Pancreas (tissue), 10 donors: ENCODE data around the gene ADAT3. TPM values are rescaled to one million over a fixed set of nuclear protein-coding genes. Genes with fewer than 3 reads are reported as not detected.

ENCODE experiments used
- ATAC-seq, 4 donors: fragments of 200-7000 bp; cut with Tn5 transposase; one replicate each; pipeline versions ENCODE4 v1.8.0 to v1.9.1; 2020; ENCODE audit warnings: mild to moderate bottlenecking in 4 of 4, moderate library complexity in 4 of 4
- DNase-seq, 6 donors: peaks; one replicate each; pipeline ENCODE4 v3.0.0-alpha.2; 2020
- FAIRE-seq: peaks from 2 replicates; lab custom pipeline; 2012; peaks lifted over from hg19 to GRCh38; lab: Jason Lieb, UNC
- H3K27ac ChIP-seq, 4 donors: fragments of 200-600 bp; sonication (generic); 1 replicate in 3 of 4; 2 replicates in 1 of 4; pipeline versions ENCODE4 v1.5.0 to v1.8.0; 2020
- H3K27me3 ChIP-seq, 4 donors: fragments of 200-600 bp; one replicate each; pipeline ENCODE4 v1.8.0; 2021
- H3K36me3 ChIP-seq, 3 donors: fragments of 200-600 bp; sonication (generic) in 1 of 3; one replicate each; pipeline versions ENCODE4 v1.5.0 to v1.8.0; 2020 to 2021
- H3K4me1 ChIP-seq, 3 donors: fragments of 200-600 bp; one replicate each; pipeline ENCODE4 v1.8.0; 2021
- H3K4me3 ChIP-seq, 4 donors: fragments of 200-600 bp; sonication (generic) in 2 of 4; one replicate each; pipeline versions ENCODE4 v1.5.0 to v1.8.0; 2020 to 2021
- H3K9me3 ChIP-seq, 4 donors: fragments of 200-600 bp; one replicate each; pipeline ENCODE4 v1.8.0; 2021
- WGBS, 2 donors: extraction: QIAGEN DNeasy Blood & Tissue Kit; methylation state at CpG; one replicate each; pipeline ENCODE4 v1.1.7; 2013; 5-methylcytosine and 5-hydroxymethylcytosine counted together
- intact Hi-C, 3 donors: fragments of 100-400 bp; cut with DNase I; formaldehyde crosslinking; loops; one replicate each; pipeline versions ENCODE4 v1.11.1 to v1.14.2; 2022
- polyA plus RNA-seq, 2 donors: library from polyadenylated mRNA; stranded (reverse); fragments of 200-250 nt; gene quantifications; one replicate each; pipeline ENCODE4 v1.2.3, GENCODE V29; 2013
- total RNA-seq, 6 donors: library from RNA; stranded (reverse); fragmentation: NEBNext Ultra II Directional in 4 of 6; extraction: Animal tissue kit (Norgen Biotek cat#: 25700) in 4 of 6; gene quantifications; one replicate each; pipeline versions ENCODE4 v1.2.1 to v1.2.4, GENCODE V29; 2021 to 2023
- TF ChIP-seq, protein P1 (sequence below), 4 donors: fragments of 200-600 bp; sonication (generic) in 3 of 4; IDR thresholded peaks; one replicate each; pipeline versions ENCODE4 v1.5.0 to v1.8.0; 2021; ENCODE audit warnings: antibody characterized with exemption in 4 of 4
- donor health status: healthy with polysubstance abuse.
- donor health status: DM: no; HTN: no; CAD: no; lungs with moderate emphysema.
- donor health status: DM: no; HTN: no; CAD: no.
- donor health status: control.
- donor health status: control.
- donor health status: Bipolar disorder and iron deficiency.
- donor health status: DM: yes; HTN: yes; CAD: no.
- donor health status: DM: no; HTN: no; CAD: no.
- donor health status: DM: no; HTN: no; CAD: no.
- donor health status: DM: yes; HTN: yes; CAD: no.

Gene ADAT3
- total and polyA plus RNA-seq, 8 donors: 2.0 to 10.1 (median 5.0) TPM

- ATAC-seq: no peak
- intact Hi-C loops: loop anchor here in 1 of 3 donors (10.0 kb wide), 1 partner anchor 181 kb away; no protein-coding TSS in a partner anchor
- no peak overlapping the region for H3K4me3 ChIP-seq
- H3K27me3 ChIP-seq: no peaks in the 10 kb centered on the region
- FAIRE-seq: no peak
- WGBS, 2 donors: 82 to 90% methylated on average over 17 of the region's 17 CpGs
- DNase-seq: no peak
- no peak overlapping the region for H3K27ac ChIP-seq
- no peaks in the 10 kb centered on the region for H3K9me3 ChIP-seq
- H3K4me1 ChIP-seq: no peaks in the 10 kb centered on the region
- no peaks in the 10 kb centered on the region for H3K36me3 ChIP-seq
- TF ChIP-seq, protein P1, sequence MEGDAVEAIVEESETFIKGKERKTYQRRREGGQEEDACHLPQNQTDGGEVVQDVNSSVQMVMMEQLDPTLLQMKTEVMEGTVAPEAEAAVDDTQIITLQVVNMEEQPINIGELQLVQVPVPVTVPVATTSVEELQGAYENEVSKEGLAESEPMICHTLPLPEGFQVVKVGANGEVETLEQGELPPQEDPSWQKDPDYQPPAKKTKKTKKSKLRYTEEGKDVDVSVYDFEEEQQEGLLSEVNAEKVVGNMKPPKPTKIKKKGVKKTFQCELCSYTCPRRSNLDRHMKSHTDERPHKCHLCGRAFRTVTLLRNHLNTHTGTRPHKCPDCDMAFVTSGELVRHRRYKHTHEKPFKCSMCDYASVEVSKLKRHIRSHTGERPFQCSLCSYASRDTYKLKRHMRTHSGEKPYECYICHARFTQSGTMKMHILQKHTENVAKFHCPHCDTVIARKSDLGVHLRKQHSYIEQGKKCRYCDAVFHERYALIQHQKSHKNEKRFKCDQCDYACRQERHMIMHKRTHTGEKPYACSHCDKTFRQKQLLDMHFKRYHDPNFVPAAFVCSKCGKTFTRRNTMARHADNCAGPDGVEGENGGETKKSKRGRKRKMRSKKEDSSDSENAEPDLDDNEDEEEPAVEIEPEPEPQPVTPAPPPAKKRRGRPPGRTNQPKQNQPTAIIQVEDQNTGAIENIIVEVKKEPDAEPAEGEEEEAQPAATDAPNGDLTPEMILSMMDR (IDR thresholded peaks at IDR 0.05): no peak
Observed at GRCh38 chr19:1893791-1894190, 11.4 kb upstream of the ADAT3 start.

DNA sequence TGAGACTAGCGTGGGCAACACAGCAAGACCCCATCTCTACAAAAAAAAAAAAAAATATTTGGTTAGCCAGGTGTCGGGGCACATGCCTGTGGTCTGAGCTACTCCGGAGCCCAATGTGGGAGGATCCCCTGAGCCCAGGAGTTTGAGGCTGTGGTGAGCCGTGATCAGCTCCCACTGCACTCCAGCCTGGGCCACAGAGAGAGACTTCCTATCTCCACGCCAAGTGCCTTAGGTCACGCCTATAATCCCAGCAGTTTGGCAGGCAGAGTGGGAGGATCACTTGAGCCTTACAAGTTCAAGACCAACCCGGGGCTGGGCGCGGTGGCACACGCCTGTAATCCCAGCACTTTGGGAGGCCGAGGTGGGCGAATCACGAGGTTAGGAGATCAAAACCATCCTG, 8.7 kb upstream of the ADAT3 start:
- no peak for DNase-seq
- H3K4me1 ChIP-seq: no peaks in the 10 kb centered on the region
- H3K4me3 ChIP-seq: no peak overlapping the region
- no peaks in the 10 kb centered on the region for H3K36me3 ChIP-seq
- intact Hi-C loops: loop anchor here in 1 of 3 donors (10.0 kb wide), 1 partner anchor 178 kb away; no protein-coding TSS in a partner anchor
- no peak for FAIRE-seq
- no peaks in the 10 kb centered on the region for H3K9me3 ChIP-seq
- no peaks in the 10 kb centered on the region for H3K27me3 ChIP-seq
- peak overlapping the region in 1 of 4 donors; percentile 78 for H3K27ac ChIP-seq
- 81 to 87% methylated on average over 13 of the region's 13 CpGs for WGBS, 2 donors
- no peak for ATAC-seq
- TF ChIP-seq, protein P1 (IDR thresholded peaks at IDR 0.05): no peak

- FAIRE-seq (no peak), DNase-seq (peak in 1 of 6 donors; percentile 55)
Observed at GRCh38 chr19:1901940-1902404, 3.2 kb upstream of the ADAT3 start.

GRCh38 chr19:1902923-1903322, 2.3 kb upstream of the ADAT3 start:
- ATAC-seq: no peak
- H3K36me3 ChIP-seq: no peaks in the 10 kb centered on the region
- WGBS, 2 donors: 75 to 77% methylated on average over 6 of the region's 6 CpGs
- TF ChIP-seq, protein P1 (IDR thresholded peaks at IDR 0.05): no peak
- H3K4me1 ChIP-seq: peaks cover 14 to 21% (median 16%) of the 10 kb centered on the region in 3 donors
- intact Hi-C loops: no loop called here
- no peaks in the 10 kb centered on the region for H3K9me3 ChIP-seq
- no peak overlapping the region for H3K4me3 ChIP-seq
- H3K27ac ChIP-seq: peak overlapping the region in 2 of 4 donors; percentile 30 to 93
- no peak for DNase-seq
- no peaks in the 10 kb centered on the region for H3K27me3 ChIP-seq
- FAIRE-seq: no peak

More at GRCh38 chr19:1901940-1902404, 3.2 kb upstream of the ADAT3 start:
- Histone ChIP-seq H3K36me3 (no peaks in the 10 kb centered on the region), H3K4me1 (peaks cover 4 to 12% (median 10%) of the 10 kb centered on the region in 3 donors), H3K4me3 (no peak overlapping the region), H3K27ac (peak overlapping the region in 2 of 4 donors; percentile 56 to 62), H3K9me3 (no peaks in the 10 kb centered on the region), H3K27me3 (no peaks in the 10 kb centered on the region)
- ATAC-seq: no peak
- intact Hi-C loops: no loop called here
- TF ChIP-seq, protein P1 (IDR thresholded peaks at IDR 0.05): no peak
- 82 to 90% methylated on average over 16 of the region's 16 CpGs for WGBS, 2 donors

DNA sequence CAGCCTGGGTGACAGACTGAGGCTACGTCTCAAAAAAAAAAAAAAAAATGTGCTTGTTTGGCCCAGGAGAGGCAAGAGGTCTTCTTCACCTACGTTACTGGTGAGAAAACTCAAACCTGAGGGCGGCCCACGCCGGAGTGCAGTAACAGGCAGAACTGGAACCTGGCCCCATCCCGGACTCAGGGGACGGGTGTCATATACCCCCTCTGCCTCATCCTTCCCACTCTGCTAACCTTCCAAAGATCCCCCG, 414 bp upstream of the ADAT3 start:
- Histone ChIP-seq H3K27me3 (no peaks in the 10 kb centered on the region), H3K36me3 (no peaks in the 10 kb centered on the region), H3K4me3 (peak overlapping the region in 2 of 4 donors; percentile 59 to 65), H3K27ac (peak overlapping the region; percentile 69 to 94 (median 86)), H3K9me3 (no peaks in the 10 kb centered on the region), H3K4me1 (peaks cover 22 to 33% (median 26%) of the 10 kb centered on the region in 3 donors)
- WGBS, 2 donors: 20 to 28% methylated on average over 8 of the region's 8 CpGs
- FAIRE-seq: no peak
- no peak for DNase-seq
- intact Hi-C loops: no loop called here
- TF ChIP-seq, protein P1 (IDR thresholded peaks at IDR 0.05): no peak
- no peak for ATAC-seq
